ENCODE data around the gene BID.

GRCh38 chr22:17705546-17705945 lies 68.7 kb downstream of the BID start:
- TF ChIP-seq EZH2phosphoT487 (IDR thresholded peaks at IDR 0.05; ENCODE audit: insufficient read depth, low read depth) (no peak), EZH2 (IDR thresholded peaks at IDR 0.05; ENCODE audit: insufficient read depth, poor library complexity, severe bottlenecking) (no peak)
